Gastroesophageal sphincter (tissue), 4 donors: ENCODE results near the gene COL5A1. TPM values are rescaled to one million over a fixed set of nuclear protein-coding genes. Genes with fewer than 3 reads are reported as not detected.

Experiments used
- ATAC-seq: fragments of 150-250 bp; one replicate; pipeline ENCODE4 v1.9.1; 2016; ENCODE audit warnings: mild to moderate bottlenecking, moderate library complexity
- H3K27ac ChIP-seq, 4 donors: fragments of 200-600 bp; sonication (generic) in 3 of 4; 1 replicate in 3 of 4; 2 replicates in 1 of 4; pipeline ENCODE4 v1.5.1; 2016 to 2019
- H3K27me3 ChIP-seq: fragments of 200-600 bp; sonication (generic); one replicate; pipeline ENCODE4 v1.5.1; 2019
- H3K36me3 ChIP-seq, 2 donors: fragments of 200-600 bp; sonication (generic); one replicate each; pipeline ENCODE4 v1.5.1; 2019; ENCODE audit warnings: control low read depth in 1 of 2
- H3K4me1 ChIP-seq, 3 donors: fragments of 200-600 bp; sonication (generic); 1 replicate in 2 of 3; 2 replicates in 1 of 3; pipeline ENCODE4 v1.5.1; 2016 to 2019; ENCODE audit warnings: control low read depth in 2 of 3
- H3K4me3 ChIP-seq, 2 donors: fragments of 200-600 bp; sonication (generic); one replicate each; pipeline ENCODE4 v1.5.1; 2019; ENCODE audit warnings: mild to moderate bottlenecking in 1 of 2, moderate library complexity in 1 of 2
- H3K9me3 ChIP-seq, 3 donors: fragments of 200-600 bp; sonication (generic); one replicate each; pipeline ENCODE4 v1.5.1; 2017 to 2019; ENCODE audit warnings: control low read depth in 2 of 3
- CTCF ChIP-seq, 4 experiments: fragments of 200-600 bp in 2 of 4; fragments of 450-650 bp in 2 of 4; sonication (generic) in 1 of 4; IDR thresholded peaks; one replicate each; pipeline ENCODE4 v1.5.1; 2017 to 2019; ENCODE audit warnings: antibody characterized with exemption in 4 of 4, mild to moderate bottlenecking in 2 of 4, moderate library complexity in 2 of 4
- EP300 ChIP-seq: sonication (generic); formaldehyde crosslinking; IDR thresholded peaks from one replicate; pipeline ENCODE4 v1.6.1; 2017; ENCODE audit warnings: antibody characterized with exemption, mild to moderate bottlenecking
- POLR2A ChIP-seq, 2 donors: fragments of 450-650 bp; IDR thresholded peaks; one replicate each; pipeline ENCODE4 v1.6.1; 2017; ENCODE audit warnings: antibody characterized with exemption in 2 of 2, mild to moderate bottlenecking in 2 of 2, moderate library complexity in 1 of 2
- POLR2AphosphoS5 ChIP-seq: sonication (generic); formaldehyde crosslinking; IDR thresholded peaks from one replicate; pipeline ENCODE4 v1.6.1; 2017; ENCODE audit warnings: antibody characterized with exemption
- WGBS, 2 donors: methylation state at CpG; one replicate each; pipeline ENCODE4 v1.1.5; 2018; ENCODE audit warnings: low coverage in 1 of 2; 5-methylcytosine and 5-hydroxymethylcytosine counted together
- total RNA-seq, 4 donors: library from RNA; depleted of rRNA; stranded (reverse); fragments of >200 nt; gene quantifications; one replicate each; pipeline ENCODE4 v1.1.0, GENCODE V29; 2016

Gene COL5A1
- total RNA-seq, 4 donors from 2014 or later = 48.5 to 86.4 (median 74.9) TPM

- TF ChIP-seq POLR2AphosphoS5 (no peak), CTCF (IDR thresholded peaks at IDR 0.05) (no peak), EP300 (no peak), POLR2A (IDR thresholded peaks at IDR 0.05) (no peak)
- Histone ChIP-seq H3K36me3 (no peaks in the 10 kb centered on the region), H3K4me1 (no peaks in the 10 kb centered on the region), H3K27me3 (peaks cover 41% of the 10 kb centered on the region), H3K4me3 (no peak overlapping the region), H3K27ac (no peak overlapping the region), H3K9me3 (no peaks in the 10 kb centered on the region)
- no peak for ATAC-seq
- WGBS, 2 donors = 83% methylated on average over 1 of the region's 11 CpGs; no CpG with 5 or more reads in 1 of the 2 donors
These were observed 228.7 kb downstream of the COL5A1 start for GRCh38 chr9:134870301-134870694.

DNA sequence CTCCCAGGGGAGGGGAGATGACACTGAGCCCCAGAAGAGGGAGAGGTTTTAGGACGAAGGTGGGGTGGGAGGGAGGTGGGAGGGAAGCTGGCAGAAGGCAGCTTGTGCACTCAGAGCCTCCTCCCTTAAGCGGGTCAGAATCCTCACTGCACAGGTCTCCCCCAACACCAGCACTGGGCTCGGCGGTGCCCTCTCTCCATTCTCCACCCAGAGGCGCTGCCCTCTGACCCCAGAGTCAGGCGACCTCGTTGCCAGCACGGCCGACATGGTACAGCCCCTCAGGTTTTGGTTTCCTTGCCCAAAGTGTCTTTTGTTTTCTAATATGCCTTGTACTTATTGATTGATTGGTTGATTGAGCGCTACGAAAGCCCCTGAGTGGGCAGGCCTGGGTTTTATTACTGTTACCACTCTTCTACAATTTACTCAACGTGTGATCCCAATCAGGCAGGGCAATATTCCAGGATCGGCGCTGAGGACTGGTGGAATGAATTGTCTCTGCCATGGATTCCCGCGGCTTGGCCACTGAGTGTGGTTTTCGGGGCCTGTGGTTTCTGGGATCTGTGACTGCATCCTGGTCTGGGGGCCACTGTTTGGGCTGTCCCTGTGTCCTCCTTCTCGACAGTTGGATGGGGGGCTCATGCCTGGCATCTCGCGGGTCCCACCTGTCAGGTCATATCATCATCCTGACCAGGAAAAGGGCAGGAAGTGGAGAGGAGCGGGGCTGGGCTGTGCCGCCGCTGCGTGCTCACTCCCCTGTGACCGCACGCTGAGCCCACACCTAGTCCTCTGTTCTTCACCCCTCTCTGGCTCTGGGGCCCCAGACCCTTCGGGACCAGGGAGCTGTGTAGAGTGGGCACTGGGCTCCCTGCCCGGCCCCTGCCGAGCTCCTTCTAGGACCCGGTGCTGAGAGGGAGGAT, 229.4 kb downstream of the COL5A1 start:
- Histone ChIP-seq H3K36me3 (no peaks in the 10 kb centered on the region), H3K27me3 (peaks cover 41% of the 10 kb centered on the region), H3K4me1 (no peaks in the 10 kb centered on the region), H3K27ac (peak overlapping the region in 3 of 4 donors; percentile 40 to 43 (median 43)), H3K4me3 (no peak overlapping the region), H3K9me3 (no peaks in the 10 kb centered on the region)
- 68 to 80% methylated on average over 3 to 10 of the region's 30 CpGs for WGBS, 2 donors
- TF ChIP-seq POLR2AphosphoS5 (no peak), EP300 (no peak), POLR2A (IDR thresholded peaks at IDR 0.05) (no peak), CTCF (IDR thresholded peaks at IDR 0.05) (no peak)
- ATAC-seq = no peak

DNA sequence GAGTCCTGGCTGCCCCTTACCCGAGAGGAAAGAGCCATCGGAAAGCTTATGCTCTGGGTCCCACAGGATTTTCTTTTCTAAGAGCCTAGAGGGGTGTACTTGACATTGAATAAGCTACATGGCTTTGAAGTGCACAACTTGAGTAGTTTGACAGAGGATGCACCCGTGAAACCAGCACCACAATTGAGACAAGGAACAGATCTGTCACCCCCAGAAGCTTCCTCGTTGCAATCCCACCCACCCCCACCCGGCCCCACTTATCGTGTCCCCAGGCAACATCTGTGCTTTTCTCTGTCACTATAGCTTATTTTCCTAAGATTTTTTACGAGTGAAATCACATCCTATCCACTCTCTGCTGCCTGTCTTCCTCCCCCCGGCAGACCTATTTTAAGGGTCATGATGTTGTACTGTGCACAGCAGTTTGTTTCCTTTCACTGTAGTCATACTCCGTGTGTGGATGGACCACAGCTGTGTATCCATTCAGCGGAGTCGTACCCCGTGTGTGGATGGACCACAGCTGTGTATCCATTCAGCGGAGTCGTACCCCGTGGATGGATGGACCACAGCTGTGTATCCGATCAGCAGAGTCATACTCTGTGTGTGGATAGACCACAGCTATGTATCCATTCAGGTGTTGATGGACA, 230.2 kb downstream of the COL5A1 start:
- H3K27me3 ChIP-seq = peaks cover 41% of the 10 kb centered on the region

DNA sequence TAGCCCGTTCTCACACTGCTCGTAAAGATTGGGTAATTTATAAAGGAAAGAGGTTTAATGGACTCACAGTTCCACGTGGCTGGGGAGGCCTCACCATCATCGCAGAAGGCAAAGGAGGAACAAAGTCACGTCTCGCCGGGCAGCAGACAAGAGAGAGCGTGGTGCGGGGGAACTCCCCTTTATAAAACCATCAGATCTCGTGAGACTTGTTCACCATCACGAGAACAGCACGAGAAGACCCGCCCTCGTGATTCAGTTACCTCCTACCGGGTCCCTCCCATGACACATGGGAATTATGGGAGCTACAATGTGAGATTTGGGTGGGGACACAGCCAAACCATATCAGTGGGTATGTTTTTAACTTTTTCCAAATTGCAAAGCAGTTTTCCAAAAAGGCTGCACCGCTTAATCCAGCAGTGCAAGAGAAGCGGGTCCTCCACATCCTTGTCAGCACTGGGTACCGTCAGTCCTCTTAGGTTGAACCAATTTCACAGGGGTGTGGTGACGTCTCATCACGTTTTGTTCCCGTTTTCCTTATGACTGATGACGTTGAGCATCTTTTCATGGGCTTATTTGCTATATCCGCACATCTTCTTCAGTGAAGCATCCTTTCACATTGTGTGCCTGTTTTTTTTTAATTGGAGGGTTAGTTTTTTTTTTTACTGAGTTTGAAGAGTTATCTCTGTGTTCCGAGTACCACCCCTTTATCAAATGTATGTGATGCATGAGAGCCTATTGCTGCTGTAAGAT, 231.1 kb downstream of the COL5A1 start:
- TF ChIP-seq POLR2AphosphoS5 = no peak
- Histone ChIP-seq H3K27me3 (peaks cover 40% of the 10 kb centered on the region), H3K4me1 (no peaks in the 10 kb centered on the region), H3K27ac (no peak overlapping the region), H3K9me3 (no peaks in the 10 kb centered on the region), H3K36me3 (no peaks in the 10 kb centered on the region), H3K4me3 (no peak overlapping the region)
- ATAC-seq = no peak
- WGBS, 2 donors = 87 to 91% methylated on average over 14 to 18 of the region's 24 CpGs

More for the DNA sequence above, 230.2 kb downstream of the COL5A1 start:
- TF ChIP-seq EP300 = no peak
- peak; percentile 30 for TF ChIP-seq POLR2AphosphoS5
- no peaks in the 10 kb centered on the region for H3K4me1 ChIP-seq
- no peaks in the 10 kb centered on the region for H3K9me3 ChIP-seq
- ATAC-seq = peak; percentile 81
- no peak overlapping the region for H3K4me3 ChIP-seq
- H3K27ac ChIP-seq = peak overlapping the region in 3 of 4 donors; percentile 40 to 43 (median 43)
- WGBS, 2 donors = 0 to 25% methylated on average over 4 to 7 of the region's 16 CpGs
- no peaks in the 10 kb centered on the region for H3K36me3 ChIP-seq

- no peaks in the 10 kb centered on the region for H3K36me3 ChIP-seq
- H3K9me3 ChIP-seq = no peaks in the 10 kb centered on the region
- H3K4me1 ChIP-seq = no peaks in the 10 kb centered on the region
- H3K4me3 ChIP-seq = no peak overlapping the region
- TF ChIP-seq CTCF (IDR thresholded peaks at IDR 0.05) (no peak), POLR2A (IDR thresholded peaks at IDR 0.05) (no peak), EP300 (no peak), POLR2AphosphoS5 (no peak)
- peaks cover 13% of the 10 kb centered on the region for H3K27me3 ChIP-seq
- ATAC-seq = no peak
- H3K27ac ChIP-seq = no peak overlapping the region
- WGBS, 2 donors = 50% methylated on average over 1 of the region's 1 CpG; no CpG with 5 or more reads in 1 of the 2 donors
These were observed 233.8 kb downstream of the COL5A1 start for GRCh38 chr9:134875371-134875770.
